Type B pancreatic cell (in vitro differentiated cells): Measurements from ENCODE around the gene HCAR3. TPM values are rescaled to one million over a fixed set of nuclear protein-coding genes. Genes with fewer than 3 reads are reported as not detected.

Source experiments
- DNase-seq: peaks from one replicate; pipeline ENCODE4 v3.0.0; 2021; ENCODE audit warnings: mixed read lengths; ENCODE audit not compliant: unreplicated experiment; ENCODE audit errors: extremely low spot score
- H3K27ac Mint-ChIP-seq: 2 replicates; pipeline ENCODE4 v1.8.0; 2021; ENCODE audit warnings: mild to moderate bottlenecking, mixed read lengths
- H3K27me3 Mint-ChIP-seq: 2 replicates; pipeline ENCODE4 v1.8.0; 2021; ENCODE audit warnings: mixed read lengths
- H3K36me3 Mint-ChIP-seq: 2 replicates; pipeline ENCODE4 v1.8.0; 2021; ENCODE audit warnings: mixed read lengths
- H3K4me1 Mint-ChIP-seq: one replicate; pipeline ENCODE4 v1.8.0; 2021; ENCODE audit warnings: mixed read lengths; ENCODE audit not compliant: unreplicated experiment
- H3K4me3 Mint-ChIP-seq: 2 replicates; pipeline ENCODE4 v1.8.0; 2021; ENCODE audit warnings: mild to moderate bottlenecking, mixed read lengths
- H3K9me3 Mint-ChIP-seq: 2 replicates; pipeline ENCODE4 v1.8.0; 2021; ENCODE audit warnings: mixed read lengths
- CTCF ChIP-seq: fragments of 200-600 bp; sonication (generic); conservative IDR thresholded peaks from 2 replicates; pipeline ENCODE4 v1.5.0; 2021; ENCODE audit warnings: antibody characterized with exemption, mild to moderate bottlenecking
- total RNA-seq: library from RNA; stranded (reverse); gene quantifications from 2 replicates; pipeline ENCODE4 v1.2.1, GENCODE V29; 2021; ENCODE audit warnings: low replicate concordance

HCAR3 gene
- total RNA-seq, 1 donor from 2014 or later = 0.46 TPM

DNA sequence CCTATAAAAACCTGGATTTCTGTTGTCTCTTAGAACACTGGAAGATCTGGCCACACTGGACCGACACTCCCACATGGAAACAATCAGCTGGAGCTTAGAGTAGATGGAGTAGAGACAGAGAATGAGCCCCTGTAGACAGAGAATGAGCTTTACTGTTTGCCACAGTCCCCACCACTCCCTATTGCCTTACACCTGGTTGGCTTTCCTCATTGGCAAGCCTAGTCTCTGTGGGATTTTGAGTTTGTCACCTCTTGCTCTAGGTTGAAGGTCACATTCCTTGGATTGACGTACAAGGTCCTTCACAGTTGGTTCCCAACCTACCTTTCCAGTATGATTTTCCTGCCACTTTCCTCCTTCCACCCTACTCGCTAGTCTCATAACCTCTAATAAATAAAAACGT, 16.0 kb upstream of the HCAR3 start:
- no peak for TF ChIP-seq CTCF
- Mint-ChIP-seq H3K27me3 (no peaks in the 10 kb centered on the region), H3K4me1 (peaks cover 19% of the 10 kb centered on the region), H3K9me3 (no peaks in the 10 kb centered on the region), H3K27ac (peak overlapping the region; percentile 73), H3K36me3 (no peaks in the 10 kb centered on the region), H3K4me3 (peak overlapping the region; percentile 22)
- DNase-seq = no peak

DNA sequence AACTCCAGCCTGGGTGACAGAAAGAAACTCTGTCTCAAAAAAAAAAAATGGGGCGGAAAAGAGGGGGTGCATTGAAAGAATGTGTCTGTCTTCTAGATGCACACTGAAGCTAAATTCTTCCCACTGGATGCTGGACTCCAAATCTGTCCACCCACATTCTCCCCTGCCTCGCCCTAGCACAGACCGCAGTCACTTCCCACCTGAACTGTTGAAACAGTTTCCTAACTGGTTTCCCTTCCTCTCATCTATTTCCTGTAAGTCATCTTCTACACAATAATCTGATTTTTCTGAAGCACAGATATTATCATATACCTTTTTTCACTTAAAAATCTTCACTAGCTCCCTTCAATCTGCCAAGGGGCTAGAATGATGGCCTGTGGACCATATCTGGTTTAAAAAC, 15.6 kb upstream of the HCAR3 start:
- H3K36me3 Mint-ChIP-seq = no peaks in the 10 kb centered on the region
- H3K9me3 Mint-ChIP-seq = no peaks in the 10 kb centered on the region
- H3K27ac Mint-ChIP-seq = peak overlapping the region; percentile 73
- no peak for DNase-seq
- peaks cover 19% of the 10 kb centered on the region for H3K4me1 Mint-ChIP-seq
- no peak for TF ChIP-seq CTCF
- peak overlapping the region; percentile 22 for H3K4me3 Mint-ChIP-seq
- H3K27me3 Mint-ChIP-seq = no peaks in the 10 kb centered on the region

- DNase-seq = no peak
- peak within 1 kb of the TSS; percentile 48 for H3K4me3 Mint-ChIP-seq
- TF ChIP-seq CTCF = no peak
- H3K9me3 Mint-ChIP-seq = no peaks in the 10 kb centered on the region
- peaks cover 28% of the 10 kb centered on the region for H3K4me1 Mint-ChIP-seq
- no peaks in the 10 kb centered on the region for H3K36me3 Mint-ChIP-seq
- H3K27me3 Mint-ChIP-seq = no peaks in the 10 kb centered on the region
- H3K27ac Mint-ChIP-seq = peak within 1 kb of the TSS; percentile 84
Measured at GRCh38 chr12:122730215-122731014, 13.8 kb upstream of the HCAR3 start, which contains the start of gene HCAR1. Gene HCAR1, minus strand, starts transcription at chr12:122730844. Its CDS starts 505 bp downstream, at chr12:122730339.

GRCh38 chr12:122729583-122730214, 13.1 kb upstream of the HCAR3 start:
- no peaks in the 10 kb centered on the region for H3K36me3 Mint-ChIP-seq
- peaks cover 28% of the 10 kb centered on the region for H3K4me1 Mint-ChIP-seq
- DNase-seq = no peak
- H3K27me3 Mint-ChIP-seq = no peaks in the 10 kb centered on the region
- no peaks in the 10 kb centered on the region for H3K9me3 Mint-ChIP-seq
- H3K4me3 Mint-ChIP-seq = peak overlapping the region; percentile 48
- H3K27ac Mint-ChIP-seq = peak overlapping the region; percentile 73
- no peak for TF ChIP-seq CTCF

DNA sequence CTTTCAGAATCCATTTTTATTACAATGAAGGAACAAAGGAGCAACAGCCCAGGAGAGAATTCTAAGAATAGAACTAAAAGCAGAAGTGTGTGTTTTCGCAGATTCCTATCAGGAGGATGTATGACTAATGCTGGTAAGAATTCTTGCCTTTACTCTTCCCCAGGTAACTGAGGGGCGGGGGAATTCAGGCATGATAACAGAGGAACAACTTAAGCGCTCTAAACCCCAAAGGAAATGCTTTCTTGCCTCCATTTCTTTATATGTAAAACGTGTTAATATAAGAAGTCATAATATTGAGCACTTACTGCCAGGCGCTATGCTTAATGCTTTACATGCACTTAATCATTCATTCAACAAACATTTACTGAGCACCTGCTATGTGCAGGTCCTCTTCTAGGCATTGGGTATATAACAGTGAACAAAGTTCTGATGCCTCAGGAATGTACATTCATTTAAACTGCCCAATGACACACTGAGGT, 9.5 kb upstream of the HCAR3 start:
- Mint-ChIP-seq H3K27ac (peak overlapping the region; percentile 93), H3K27me3 (no peaks in the 10 kb centered on the region)

More for the DNA sequence above, 9.5 kb upstream of the HCAR3 start:
- no peak for TF ChIP-seq CTCF
- no peaks in the 10 kb centered on the region for H3K9me3 Mint-ChIP-seq
- H3K4me1 Mint-ChIP-seq = peaks cover 28% of the 10 kb centered on the region
- DNase-seq = no peak
- no peaks in the 10 kb centered on the region for H3K36me3 Mint-ChIP-seq
- peak overlapping the region; percentile 69 for H3K4me3 Mint-ChIP-seq
